Measurements from ENCODE around the gene BMPR1A.
"Not testable (repeated sequence)": the region's sequence is repeated elsewhere in the genome, so short reads cannot be mapped to it uniquely, and the experiment has no call there.

- TF ChIP-seq CTCF (conservative IDR thresholded peaks at IDR 0.05; ENCODE audit: low read length); EZH2phosphoT487 (IDR thresholded peaks at IDR 0.05; ENCODE audit: borderline replicate concordance, low read depth, low read length): not testable (repeated sequence)
Measured at GRCh38 chr10:86865011-86865811, 108.8 kb downstream of the BMPR1A start.

All from OCI-LY7 (cell line).